Osteoblast (primary cell): ENCODE data around the gene RETREG1. TPM values are rescaled to one million over a fixed set of nuclear protein-coding genes. Genes with fewer than 3 reads are reported as not detected.

Source experiments
- DNase-seq: peaks from one replicate; pipeline ENCODE4 v3.0.0; 2011; ENCODE audit warnings: low spot score, mixed read lengths; ENCODE audit not compliant: insufficient read length; ENCODE audit errors: missing footprints
- H2AFZ ChIP-seq: 2 replicates; pipeline ENCODE4 v1.6.0; 2011; ENCODE audit warnings: mild to moderate bottlenecking, low read length
- H3K27ac ChIP-seq: 2 replicates; pipeline ENCODE4 v1.5.1; 2011; ENCODE audit warnings: mild to moderate bottlenecking, low read depth, low read length, moderate library complexity
- H3K27me3 ChIP-seq: 2 replicates; pipeline ENCODE4 v1.6.0; 2012; ENCODE audit warnings: mild to moderate bottlenecking, control low read depth, inconsistent platforms, low read length, moderate library complexity; ENCODE audit not compliant: insufficient read depth
- H3K36me3 ChIP-seq: 2 replicates; pipeline ENCODE4 v1.5.1; 2011; ENCODE audit warnings: mild to moderate bottlenecking, low read length, control low read depth, moderate library complexity; ENCODE audit not compliant: insufficient read depth
- H3K4me1 ChIP-seq: 2 replicates; pipeline ENCODE4 v1.5.1; 2011; ENCODE audit warnings: mild to moderate bottlenecking, low read length, control low read depth, moderate library complexity; ENCODE audit not compliant: insufficient read depth
- H3K4me2 ChIP-seq: 2 replicates; pipeline ENCODE4 v1.6.0; 2011; ENCODE audit warnings: mild to moderate bottlenecking, low read length; ENCODE audit not compliant: insufficient read depth
- H3K4me3 ChIP-seq: fragments of 200-600 bp; sonication (generic); 3 replicates; pipeline ENCODE4 v1.5.1; 2012; ENCODE audit warnings: mild to moderate bottlenecking, low read length, inconsistent platforms; ENCODE audit not compliant: insufficient read depth
- H3K79me2 ChIP-seq: 2 replicates; pipeline ENCODE4 v1.6.0; 2012; ENCODE audit warnings: mild to moderate bottlenecking, low read length, control low read depth, inconsistent platforms; ENCODE audit not compliant: insufficient read depth
- H3K9me3 ChIP-seq: 2 replicates; pipeline ENCODE4 v1.5.1; 2011; ENCODE audit warnings: low read depth, low read length, control low read depth
- H4K20me1 ChIP-seq: 2 replicates; pipeline ENCODE4 v1.6.0; 2012; ENCODE audit warnings: mild to moderate bottlenecking, low read length, control low read depth; ENCODE audit not compliant: insufficient read depth
- CTCF ChIP-seq: IDR thresholded peaks from 2 replicates; pipeline ENCODE4 v1.5.1; 2011; ENCODE audit warnings: mild to moderate bottlenecking, low read depth, low read length, moderate library complexity; ENCODE audit errors: extremely low read depth
- total RNA-seq: library from RNA; depleted of rRNA; stranded (reverse); fragments of >200 nt; gene quantifications from 2 replicates; pipeline ENCODE4 v1.2.3, GENCODE V29; 2012

Gene RETREG1
- total RNA-seq, 1 donor: 8.3 TPM

DNA sequence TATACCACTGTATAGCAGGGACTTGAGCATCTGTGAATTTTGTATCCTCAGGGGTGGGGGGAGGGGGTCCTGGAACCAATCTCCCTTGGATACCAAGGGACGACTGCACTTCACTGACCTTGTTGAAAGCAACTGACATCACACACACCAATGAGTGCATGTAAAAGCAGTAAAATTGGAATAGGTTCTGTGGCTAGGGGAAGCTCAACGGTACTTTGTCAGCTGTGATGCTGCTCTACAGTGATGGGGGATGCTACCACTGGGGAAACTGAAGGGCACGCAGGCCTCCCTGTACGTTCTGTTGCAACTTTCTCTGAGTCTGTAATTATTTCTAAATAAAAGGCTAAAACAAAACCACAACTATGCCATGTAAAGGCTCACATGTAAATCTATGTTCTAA is 47.0 kb upstream of the RETREG1 start:
- no peaks in the 10 kb centered on the region for H4K20me1 ChIP-seq
- no peaks in the 10 kb centered on the region for H3K9me3 ChIP-seq
- no peak overlapping the region for H3K27ac ChIP-seq
- no peak for TF ChIP-seq CTCF
- no peak overlapping the region for H3K4me2 ChIP-seq
- no peaks in the 10 kb centered on the region for H3K79me2 ChIP-seq
- no peaks in the 10 kb centered on the region for H3K4me1 ChIP-seq
- no peak overlapping the region for H3K4me3 ChIP-seq
- H2AFZ ChIP-seq: no peak overlapping the region
- no peaks in the 10 kb centered on the region for H3K27me3 ChIP-seq
- peaks cover 29% of the 10 kb centered on the region for H3K36me3 ChIP-seq
- DNase-seq: no peak

DNA sequence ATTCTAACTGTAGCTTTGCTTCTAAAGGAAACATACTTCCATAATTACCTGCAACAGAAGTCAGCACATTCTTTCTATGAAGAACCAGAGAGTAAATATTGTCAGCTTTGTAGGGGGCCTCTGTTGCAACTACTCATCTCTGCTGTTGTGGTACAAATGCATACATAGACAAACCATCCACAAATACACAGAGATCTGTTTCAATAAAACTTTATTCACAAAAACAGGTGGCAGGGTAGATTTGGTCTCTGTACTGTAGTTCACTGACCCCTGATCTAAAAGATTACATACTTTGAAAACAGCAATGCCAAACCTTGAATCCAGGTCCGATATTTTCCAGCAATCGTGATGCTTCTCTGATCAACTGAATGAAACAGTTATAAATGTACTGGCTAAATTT is 44.9 kb upstream of the RETREG1 start:
- no peak for DNase-seq
- Histone ChIP-seq H3K79me2 (no peaks in the 10 kb centered on the region), H3K4me2 (no peak overlapping the region), H3K27me3 (no peaks in the 10 kb centered on the region), H2AFZ (no peak overlapping the region), H3K4me1 (no peaks in the 10 kb centered on the region), H4K20me1 (no peaks in the 10 kb centered on the region), H3K9me3 (no peaks in the 10 kb centered on the region), H3K27ac (no peak overlapping the region), H3K36me3 (peaks cover 10% of the 10 kb centered on the region), H3K4me3 (no peak overlapping the region)
- no peak for TF ChIP-seq CTCF

DNA sequence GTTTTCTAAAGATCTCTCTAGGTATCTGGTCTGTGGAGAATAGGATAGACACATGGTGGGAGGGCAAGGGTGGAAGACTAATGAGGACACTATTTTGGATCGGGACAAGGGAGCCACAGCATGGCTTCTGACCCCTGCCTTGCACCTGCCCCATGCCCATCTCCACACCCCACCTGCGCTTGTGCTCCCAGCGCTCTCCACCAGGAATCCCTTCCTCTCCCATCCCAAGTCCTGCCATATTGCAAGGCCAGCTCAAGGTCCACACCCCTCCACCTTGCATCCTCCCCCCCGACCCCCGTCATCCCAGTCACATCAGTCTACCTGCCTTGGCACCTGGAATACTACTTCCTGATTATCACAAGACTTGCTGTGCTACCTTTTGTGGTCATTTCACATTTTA is 44.2 kb upstream of the RETREG1 start:
- TF ChIP-seq CTCF: no peak
- no peak overlapping the region for H3K27ac ChIP-seq

DNA sequence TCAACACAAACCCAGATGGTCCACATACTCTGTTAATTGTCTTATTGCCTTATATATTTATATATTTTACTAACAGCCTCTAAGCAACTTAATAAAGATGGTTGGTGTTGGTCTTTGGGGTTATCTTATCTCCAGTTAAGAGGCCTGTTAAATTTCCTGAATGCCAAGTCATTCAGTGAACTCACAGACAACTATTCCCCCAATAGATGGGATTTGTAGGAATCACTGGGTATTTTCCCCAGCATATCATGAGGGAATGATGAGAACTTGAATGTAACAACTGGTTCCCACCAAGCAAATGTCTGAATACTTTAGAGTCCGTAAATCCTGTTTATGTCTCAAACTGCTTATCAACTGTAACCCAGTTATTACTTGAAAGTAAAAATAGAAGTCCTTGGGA is 42.7 kb upstream of the RETREG1 start:
- Histone ChIP-seq H3K27me3 (no peaks in the 10 kb centered on the region), H3K27ac (no peak overlapping the region), H3K79me2 (no peaks in the 10 kb centered on the region), H3K4me1 (no peaks in the 10 kb centered on the region), H3K9me3 (no peaks in the 10 kb centered on the region), H3K4me3 (no peak overlapping the region), H3K4me2 (no peak overlapping the region), H4K20me1 (no peaks in the 10 kb centered on the region), H3K36me3 (no peaks in the 10 kb centered on the region), H2AFZ (no peak overlapping the region)
- no peak for DNase-seq
- no peak for TF ChIP-seq CTCF

More for the DNA sequence above, 44.2 kb upstream of the RETREG1 start:
- Histone ChIP-seq H3K36me3 (peaks cover 4% of the 10 kb centered on the region), H3K79me2 (no peaks in the 10 kb centered on the region), H2AFZ (no peak overlapping the region), H3K4me2 (no peak overlapping the region), H3K4me3 (no peak overlapping the region), H4K20me1 (no peaks in the 10 kb centered on the region), H3K9me3 (no peaks in the 10 kb centered on the region), H3K4me1 (no peaks in the 10 kb centered on the region), H3K27me3 (no peaks in the 10 kb centered on the region)
- no peak for DNase-seq
